Measurements from ENCODE around the gene JSRP1.

The JSRP1 gene

DNA sequence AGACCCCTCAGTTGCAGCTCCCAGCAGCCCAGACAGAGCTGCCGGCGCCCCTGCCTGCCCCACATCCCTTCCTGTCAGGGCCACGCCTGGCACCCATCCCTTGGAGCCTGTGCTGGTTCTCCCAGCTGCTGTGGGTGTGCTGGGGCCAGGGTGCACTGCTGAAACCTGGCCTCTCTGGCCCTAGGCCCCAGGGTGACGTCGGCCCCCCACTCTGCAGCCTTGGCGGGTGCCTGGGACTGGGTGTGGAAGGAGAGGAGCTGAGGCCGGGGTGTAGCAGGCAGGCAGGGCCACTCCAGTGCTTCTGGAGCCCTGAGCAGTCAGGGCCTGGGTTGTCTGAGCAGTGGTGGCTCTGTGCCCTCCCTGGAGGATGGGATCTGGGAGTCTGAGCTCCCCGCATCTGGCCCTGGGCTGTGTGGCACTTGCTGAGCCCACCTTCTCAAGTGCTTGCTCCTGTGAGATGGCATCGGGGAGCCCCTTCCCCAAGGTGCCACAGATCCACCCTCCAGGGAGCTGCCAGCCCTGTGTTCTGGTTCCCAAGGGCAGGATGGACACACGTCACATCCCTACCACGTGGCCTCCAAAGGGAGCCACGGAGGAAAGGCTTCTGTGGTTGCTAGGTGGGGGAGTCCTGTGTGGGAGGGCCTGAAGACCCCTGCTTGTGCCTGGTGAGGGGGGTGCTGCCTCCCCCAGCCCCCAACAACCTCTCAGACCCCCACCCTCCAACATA lies 25.2 kb downstream of the JSRP1 start:
- DNase-seq = no peak

GRCh38 chr19:2230033-2230531 lies 26.1 kb downstream of the JSRP1 start:
- DNase-seq = no peak

DNA sequence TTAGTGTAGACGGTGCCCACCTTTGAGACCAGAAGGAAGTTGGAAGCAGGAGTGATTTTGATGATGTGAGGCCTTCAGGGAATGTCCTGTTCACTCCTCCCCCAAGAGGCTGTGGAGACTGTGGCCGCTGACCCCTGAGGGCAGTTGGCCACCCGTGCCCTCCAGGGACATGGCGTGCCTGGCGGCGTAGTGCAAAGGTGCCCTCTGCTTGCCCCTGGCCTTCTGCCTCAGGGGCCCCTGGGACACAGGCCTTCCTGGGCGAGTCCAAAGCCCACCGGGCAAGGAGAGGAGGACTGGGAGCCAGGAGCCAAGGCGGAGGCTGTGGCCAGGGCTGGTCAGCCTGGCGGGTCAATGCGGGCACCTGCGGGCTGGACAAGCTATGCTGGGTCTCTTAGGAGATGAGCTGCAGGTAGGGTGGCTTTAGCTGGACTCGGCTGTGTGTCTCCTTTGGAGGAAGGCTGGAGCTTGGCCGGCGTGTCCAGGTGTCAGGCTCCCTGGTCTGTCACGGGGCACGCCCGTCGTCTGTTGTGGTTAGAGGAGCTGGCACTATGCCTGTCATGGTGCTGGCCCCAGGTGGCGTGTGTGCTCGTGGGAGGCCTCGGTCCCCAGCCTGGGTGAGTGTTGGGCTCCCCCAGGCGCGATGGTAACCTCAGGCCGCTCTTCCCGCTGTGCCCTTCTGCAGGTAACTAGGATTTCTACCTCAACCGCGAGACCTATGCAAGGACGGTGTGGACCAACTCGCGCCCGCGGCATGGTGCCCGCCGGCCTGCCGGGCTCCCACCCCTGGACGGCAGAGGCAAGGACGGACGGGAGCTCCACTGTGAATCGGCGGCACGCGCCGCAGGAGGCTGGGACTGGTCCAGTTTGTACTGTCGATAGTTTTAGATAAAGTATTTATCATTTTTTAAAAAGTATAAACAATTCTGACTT lies 26.8 kb downstream of the JSRP1 start:
- no peak for DNase-seq

DNA sequence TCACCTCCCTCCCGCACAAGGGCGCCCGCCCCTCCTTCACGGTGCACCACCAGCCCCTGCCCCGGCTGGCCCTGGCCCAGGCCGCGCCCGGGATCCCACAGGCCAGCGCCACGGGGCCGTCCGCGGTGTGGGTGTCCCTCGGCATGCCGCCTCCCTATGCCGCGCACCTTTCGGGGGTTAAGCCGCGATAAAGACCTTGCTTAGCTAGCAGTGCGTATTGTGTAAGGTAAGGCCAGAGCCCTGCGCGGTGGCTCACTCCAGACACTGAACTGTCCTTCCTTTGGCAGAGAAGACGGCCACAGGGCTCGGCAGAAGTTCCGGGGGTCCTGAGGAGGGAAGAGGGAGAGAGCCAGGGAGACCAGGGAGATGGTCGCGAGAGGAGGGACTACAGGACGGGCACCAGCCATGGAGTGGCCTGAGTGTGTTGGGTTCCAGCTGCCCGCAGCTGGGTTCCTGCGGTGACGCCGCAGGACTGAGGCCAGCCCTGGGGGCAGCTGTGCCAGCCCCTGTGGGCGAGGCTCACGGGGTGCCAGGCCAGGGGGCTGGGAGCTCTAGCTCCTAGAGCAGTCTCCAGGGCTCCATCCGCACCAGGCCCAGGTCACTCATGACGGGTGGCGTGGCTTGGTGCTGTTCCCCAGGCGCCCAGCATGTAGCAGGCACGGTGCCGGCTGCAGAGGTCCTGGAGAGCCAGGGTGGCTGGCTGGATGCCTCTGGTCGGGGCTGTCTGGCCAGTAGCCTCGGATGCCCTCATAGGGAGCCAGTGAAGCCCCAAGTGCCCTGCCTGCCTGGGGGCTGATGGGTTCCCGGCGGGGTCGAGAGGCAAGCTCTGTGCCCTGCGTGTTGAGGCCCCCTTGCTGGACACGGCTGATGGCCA lies 27.8 kb downstream of the JSRP1 start:
- no peak for DNase-seq

- no peak for DNase-seq
Observed at GRCh38 chr19:2227415-2228156, 28.6 kb downstream of the JSRP1 start.

DNA sequence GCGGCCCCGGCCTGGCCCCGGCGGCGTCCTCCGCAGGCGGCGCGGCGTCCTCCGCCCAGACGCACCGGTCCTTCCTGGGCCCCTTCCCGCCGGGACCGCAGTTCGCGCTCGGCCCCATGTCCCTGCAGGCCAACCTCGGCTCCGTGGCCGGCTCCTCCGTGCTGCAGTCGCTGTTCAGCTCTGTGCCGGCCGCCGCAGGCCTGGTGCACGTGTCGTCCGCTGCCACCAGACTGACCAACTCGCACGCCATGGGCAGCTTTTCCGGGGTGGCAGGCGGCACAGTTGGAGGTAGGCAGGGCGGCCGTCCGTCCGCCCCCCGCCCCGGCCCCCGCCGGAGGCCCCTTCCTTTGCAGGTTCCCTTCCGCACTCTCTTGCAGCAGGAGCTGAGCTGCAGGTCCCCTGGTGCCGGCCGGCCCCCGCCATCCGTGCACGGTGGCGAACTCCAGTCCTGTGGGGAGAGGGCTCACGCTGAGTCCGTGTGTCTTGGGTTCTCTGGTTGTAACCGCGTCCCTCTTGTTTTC lies 29.3 kb downstream of the JSRP1 start:
- no peak for DNase-seq

GRCh38 chr19:2226051-2226839 lies 30.0 kb downstream of the JSRP1 start:
- no peak for DNase-seq

GRCh38 chr19:2225415-2226050 lies 30.7 kb downstream of the JSRP1 start:
- DNase-seq = no peak

- no peak for DNase-seq
Observed at GRCh38 chr19:2224754-2225349, 31.4 kb downstream of the JSRP1 start.

DNA sequence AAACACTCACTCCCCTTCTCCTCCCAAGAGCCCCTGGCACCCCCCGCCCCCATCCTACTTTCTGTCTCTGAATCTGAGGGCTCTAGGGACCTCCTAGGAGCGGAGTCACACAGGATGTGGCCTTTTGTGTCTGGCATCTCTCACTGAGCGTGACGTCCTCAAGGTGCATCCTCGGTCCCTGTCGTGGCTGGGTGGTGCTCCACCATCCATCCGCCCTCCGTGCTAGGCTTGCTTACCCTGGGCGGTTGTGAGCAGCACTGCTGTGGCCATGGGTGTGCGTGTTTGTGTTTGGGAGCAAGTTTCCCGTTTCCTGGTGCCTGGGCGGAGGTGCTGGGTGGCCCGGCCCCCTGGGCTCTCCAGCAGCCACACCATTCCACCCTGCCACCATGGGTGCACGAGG lies 32.3 kb downstream of the JSRP1 start:
- no peak for DNase-seq

DNA sequence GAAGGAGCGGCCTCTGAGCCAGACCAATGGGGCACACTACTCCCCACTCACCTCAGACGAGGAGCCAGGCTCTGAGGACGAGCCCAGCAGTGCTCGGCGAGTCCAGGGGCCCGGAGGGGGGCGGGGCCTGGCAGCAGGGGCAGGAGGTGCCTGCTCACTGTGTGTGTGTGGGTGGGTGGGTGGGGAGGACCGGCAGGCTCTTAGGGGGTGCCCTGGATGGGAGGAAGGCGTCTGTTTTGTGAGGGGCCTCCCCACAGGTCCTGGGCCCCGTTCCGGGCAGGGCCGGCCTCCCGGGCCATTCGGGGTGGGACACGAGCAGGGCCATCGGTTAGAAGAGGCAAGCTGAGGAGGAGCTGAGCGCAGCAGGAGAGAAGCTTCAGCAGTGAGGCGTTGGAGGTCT lies 32.8 kb downstream of the JSRP1 start:
- DNase-seq = no peak

- no peak for DNase-seq
Observed at GRCh38 chr19:2221918-2222317, 34.3 kb downstream of the JSRP1 start.

DNA sequence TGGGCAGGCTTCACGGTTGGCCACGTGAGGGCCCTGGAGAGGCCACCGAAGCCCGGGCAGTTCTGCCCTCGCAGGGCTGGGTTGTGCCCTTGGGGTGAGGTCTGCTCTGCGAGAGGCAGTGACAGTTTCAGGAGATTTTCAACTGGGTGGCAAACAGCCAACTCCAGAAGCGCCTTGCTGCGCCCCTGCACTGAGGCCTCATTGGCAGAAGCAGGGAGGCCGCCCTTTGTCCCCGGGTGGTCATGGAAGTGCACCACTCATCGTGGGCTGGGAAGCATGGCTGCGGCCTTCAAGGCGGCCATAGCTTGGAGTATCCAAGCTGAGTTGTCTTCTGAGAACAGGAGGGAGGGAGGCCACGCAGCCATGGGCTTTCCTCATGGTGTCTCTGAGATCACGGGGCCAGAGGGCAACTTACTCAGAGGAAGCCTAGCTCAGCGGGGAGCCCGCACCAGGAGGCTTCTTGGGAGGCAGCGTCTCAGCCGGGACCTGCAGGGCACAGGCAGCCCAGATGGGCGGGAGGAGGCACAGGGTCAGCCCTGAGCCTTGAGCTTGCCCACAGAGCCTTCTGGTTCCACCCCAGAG lies 34.9 kb downstream of the JSRP1 start:
- no peak for DNase-seq

DNA sequence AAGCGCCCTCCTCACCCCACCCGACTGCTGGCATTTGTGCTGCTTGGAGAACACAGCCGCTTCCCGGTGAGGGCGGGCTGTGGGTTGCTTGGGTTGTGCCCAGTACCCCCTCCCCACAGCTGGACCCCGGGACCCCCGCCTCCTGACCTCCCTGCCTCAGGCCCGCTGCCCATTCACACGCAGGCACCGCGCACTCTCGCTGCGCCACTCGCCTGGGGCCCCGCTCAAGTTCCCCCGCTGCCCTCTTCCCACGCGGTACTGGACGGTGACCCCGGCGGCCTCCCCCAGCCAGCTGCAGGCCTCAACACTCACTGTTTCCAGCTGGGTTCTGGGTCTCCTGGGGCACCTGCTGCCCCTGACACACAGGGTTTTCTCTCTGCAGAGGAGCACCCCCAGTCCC lies 36.5 kb downstream of the JSRP1 start:
- no peak for DNase-seq

DNA sequence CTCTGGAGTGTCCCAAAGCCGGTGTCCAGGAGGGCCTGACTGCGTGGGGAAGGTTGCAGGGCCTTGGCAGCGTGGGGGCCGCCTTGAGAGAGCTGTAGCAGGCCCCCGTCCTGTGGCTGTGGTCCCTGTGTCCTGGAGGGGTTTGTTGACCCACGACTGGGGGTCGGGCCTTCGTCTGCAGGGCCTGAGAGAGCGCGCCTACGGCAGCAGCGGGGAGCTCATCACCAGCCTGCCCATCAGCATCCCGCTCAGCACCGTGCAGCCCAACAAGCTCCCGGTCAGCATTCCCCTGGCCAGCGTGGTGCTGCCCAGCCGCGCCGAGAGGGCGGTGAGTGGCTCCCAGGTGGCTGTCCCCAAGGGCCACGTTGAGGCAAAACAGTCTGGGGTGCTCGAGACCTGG lies 38.6 kb downstream of the JSRP1 start:
- DNase-seq = no peak

GRCh38 chr19:2216361-2217225 lies 39.6 kb downstream of the JSRP1 start:
- no peak for DNase-seq

DNA sequence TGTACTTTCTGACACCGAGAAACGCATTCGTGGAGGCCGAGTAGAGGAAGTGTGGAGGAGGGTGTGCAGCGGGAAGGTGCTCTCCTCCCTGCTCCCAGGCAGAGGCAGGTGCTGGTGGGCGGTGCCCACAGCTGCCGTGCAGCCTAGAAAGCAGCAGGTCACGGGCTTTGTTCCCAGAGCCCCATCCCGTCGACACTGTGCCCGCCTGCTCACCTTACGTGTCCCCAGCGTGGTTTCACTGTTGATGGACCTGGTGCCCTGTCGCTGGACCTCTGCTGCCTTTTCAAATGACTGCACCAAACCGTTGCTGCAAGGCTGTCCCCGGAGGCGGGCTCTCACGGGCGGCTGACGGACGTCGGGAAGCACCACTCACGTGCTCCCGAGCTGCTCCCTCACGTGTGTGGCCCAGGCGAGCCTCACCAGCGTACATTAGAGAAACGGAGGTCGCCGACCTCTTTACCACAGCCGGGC lies 40.9 kb downstream of the JSRP1 start:
- DNase-seq = peak; percentile 49

- DNase-seq = no peak
Observed at GRCh38 chr19:2214251-2214650, 42.0 kb downstream of the JSRP1 start.

GRCh38 chr19:2213799-2214198 lies 42.4 kb downstream of the JSRP1 start:
- no peak for DNase-seq

Data from stimulated activated CD4-positive, alpha-beta T cell treated with anti-CD3 and anti-CD28 coated beads, Interleukin-15, amount 100 ng/mL, for 24 hours (primary cell).